T1000 (cell line): ENCODE data around the gene THAP3.
A peak's percentile ranks its signal among the peaks of the same experiment; 100 is the strongest.
"Not testable (repeated sequence)": the region's sequence is repeated elsewhere in the genome, so short reads cannot be mapped to it uniquely, and the experiment has no call there.

ENCODE experiments used
- DNase-seq: peaks from one replicate; lab custom pipeline; 2025; ENCODE audit warnings: mixed read lengths; lab: John Stamatoyannopoulos, UW

The THAP3 gene

DNA sequence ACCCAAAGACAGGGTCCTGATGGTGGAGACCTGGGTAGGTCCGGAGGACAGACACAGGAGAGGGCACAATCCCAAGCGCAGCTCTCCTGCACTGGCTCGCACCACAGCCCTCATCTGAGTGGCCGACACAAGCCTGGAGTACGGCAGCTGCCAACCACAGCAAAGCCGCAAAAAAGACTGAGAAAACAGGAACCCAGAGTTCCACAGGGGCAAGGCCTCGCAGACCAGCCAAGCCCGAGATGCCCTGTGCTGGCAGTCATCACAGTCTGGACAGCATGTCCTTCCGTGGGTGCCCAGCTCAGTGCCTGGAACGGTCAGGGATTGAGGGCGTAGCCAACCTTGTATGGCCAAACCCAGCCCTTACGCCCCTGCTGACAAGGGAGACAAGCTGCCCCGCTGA is 33.4 kb upstream of the THAP3 start:
- no peak for DNase-seq

DNA sequence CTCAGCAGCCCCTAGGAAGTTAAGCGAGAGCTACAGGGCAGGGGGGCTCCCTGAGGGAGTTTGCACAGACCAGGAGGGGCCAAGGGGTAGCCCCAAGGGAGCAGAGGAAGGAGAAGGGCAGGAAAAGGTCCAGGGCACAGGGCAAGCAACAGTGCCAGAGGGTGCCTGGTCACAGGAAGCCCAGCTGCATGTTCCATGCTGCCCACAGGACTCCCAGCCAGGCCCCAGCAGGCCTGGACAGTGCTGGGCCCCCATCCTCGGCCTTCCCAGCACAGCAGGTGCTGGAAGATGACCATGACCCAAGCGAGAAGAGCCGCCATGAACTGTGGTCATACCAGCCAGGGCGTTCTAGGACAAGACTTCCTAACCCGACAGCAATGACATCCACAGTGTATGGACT is 33.0 kb upstream of the THAP3 start:
- no peak for DNase-seq

DNA sequence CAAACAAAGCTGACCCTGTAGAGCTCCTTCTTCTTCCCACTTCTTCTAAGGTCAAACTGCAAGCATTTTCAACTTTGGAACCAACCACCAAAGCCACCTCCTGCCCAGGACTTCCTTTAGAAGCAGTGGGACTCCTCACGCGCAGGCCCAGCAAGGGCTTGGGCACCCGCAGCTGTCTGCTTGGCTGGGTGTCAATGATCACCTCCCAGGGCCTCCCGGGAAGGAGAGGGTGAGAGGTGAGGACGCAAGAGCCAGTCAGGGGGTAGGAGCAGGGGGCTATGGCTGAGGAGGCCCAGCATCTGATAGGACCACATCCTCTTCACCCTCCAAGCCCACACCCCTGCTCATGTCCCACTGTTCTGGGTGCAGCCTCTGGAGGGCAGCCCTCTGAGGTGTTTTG is 32.2 kb upstream of the THAP3 start:
- DNase-seq, result no peak

DNA sequence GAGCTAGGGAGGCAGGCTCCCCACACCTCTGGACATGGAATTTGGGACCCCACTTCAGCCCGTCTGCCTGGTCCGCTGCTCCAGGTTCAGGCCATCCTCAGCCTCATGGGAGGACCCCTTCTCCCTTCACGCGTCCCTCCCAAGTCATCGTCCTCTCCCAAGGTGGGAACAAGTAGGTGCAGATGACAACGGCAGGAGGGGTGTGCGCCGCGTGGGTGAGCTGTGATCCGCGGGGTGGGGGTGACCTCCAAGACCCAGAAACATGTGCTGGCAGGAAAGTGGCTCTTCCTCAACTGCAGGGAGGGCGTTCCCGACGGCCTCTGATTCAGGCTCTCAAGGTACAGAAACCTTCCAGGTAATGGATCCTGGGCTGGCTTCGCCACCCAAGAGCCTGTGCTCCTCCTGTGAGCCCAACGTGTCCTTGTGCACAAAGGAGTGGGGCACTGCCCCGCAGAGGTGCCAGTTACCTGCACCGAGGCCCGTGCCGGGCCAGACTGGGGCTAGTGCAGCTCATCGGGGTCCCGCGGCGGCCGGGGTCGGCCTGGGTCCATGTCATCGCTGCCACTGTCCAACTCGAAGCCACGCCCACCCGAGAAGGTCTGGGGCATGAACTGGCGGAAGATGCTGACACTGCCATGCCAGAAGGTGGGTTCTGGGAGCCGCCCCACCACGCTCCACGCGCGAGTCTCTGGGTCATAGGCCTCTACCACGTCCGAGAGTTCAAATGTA is 31.6 kb upstream of the THAP3 start:
- DNase-seq, result no peak

DNA sequence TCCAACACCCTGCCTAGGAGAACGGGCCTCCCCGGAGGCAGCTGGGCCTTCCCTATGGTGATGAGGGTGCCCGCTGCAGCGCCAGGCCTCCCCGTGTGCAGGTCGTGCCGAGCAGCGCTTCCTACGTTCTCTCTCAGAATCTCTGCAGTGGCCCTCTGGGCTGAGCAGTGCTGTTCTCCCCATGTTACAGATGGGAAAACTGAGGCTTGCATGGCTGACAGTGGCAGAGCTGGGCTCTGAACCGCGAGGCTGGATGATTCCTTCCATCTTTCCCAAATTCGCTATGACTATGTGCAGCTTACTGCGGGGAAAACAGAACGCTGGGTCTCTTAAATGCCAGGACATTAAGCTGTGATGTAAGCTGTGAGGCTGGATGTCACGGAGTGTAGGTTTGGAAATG is 30.9 kb upstream of the THAP3 start:
- DNase-seq, result no peak

DNA sequence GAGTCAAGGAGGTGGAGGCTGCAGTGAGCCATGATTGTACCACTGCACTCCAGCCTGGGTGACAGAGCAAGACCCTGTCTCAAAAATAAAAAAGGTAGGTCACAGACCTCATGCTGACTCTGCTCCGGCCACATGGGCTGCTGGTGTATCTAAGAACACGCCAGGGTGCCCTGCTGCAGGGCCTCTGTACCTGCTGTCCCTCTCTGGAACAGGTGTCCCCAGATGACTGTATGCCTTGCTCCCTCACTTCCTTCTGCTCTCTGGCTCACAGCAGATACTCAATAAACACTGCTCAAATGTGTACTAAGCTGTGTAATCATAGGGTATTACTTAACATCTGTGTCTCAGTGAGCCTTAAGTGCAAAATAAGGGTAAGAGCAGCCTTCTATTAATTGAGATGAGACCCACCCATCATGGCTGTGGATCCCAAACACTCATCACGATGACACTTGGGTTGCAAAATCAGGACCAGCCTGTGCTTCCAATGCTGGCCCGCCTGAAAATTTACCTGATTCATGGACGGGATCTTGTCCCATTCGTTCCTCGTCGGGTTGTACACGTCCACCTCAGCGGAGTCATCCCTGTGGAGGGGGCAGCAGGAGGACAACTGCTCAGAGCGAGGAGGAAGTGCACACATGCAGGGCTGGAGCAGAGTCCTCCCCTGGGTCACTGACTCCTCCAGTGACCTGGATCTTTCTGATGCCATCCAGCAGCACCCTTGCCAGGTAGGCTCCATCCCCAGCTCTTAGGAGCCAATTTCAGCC is 29.5 kb upstream of the THAP3 start:
- DNase-seq, result no peak

DNA sequence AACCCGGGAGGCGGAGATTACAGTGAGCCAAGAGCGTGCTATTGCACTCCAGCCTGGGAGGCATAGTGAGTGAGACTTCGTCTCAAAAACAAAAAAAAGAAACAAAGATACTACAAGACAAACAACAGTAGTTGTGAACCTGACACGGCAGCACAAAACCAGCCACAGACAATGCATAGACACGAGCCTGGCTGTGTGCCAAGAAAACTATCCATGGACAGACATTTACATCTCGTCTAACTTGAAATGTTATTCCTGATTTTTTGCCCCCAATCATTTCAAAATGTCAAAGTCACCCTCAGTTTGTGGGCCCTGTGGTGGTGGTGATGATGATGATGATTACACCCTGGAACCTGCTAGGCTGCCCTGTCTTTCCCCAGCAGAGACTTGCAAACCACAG is 28.3 kb upstream of the THAP3 start:
- no peak for DNase-seq

DNA sequence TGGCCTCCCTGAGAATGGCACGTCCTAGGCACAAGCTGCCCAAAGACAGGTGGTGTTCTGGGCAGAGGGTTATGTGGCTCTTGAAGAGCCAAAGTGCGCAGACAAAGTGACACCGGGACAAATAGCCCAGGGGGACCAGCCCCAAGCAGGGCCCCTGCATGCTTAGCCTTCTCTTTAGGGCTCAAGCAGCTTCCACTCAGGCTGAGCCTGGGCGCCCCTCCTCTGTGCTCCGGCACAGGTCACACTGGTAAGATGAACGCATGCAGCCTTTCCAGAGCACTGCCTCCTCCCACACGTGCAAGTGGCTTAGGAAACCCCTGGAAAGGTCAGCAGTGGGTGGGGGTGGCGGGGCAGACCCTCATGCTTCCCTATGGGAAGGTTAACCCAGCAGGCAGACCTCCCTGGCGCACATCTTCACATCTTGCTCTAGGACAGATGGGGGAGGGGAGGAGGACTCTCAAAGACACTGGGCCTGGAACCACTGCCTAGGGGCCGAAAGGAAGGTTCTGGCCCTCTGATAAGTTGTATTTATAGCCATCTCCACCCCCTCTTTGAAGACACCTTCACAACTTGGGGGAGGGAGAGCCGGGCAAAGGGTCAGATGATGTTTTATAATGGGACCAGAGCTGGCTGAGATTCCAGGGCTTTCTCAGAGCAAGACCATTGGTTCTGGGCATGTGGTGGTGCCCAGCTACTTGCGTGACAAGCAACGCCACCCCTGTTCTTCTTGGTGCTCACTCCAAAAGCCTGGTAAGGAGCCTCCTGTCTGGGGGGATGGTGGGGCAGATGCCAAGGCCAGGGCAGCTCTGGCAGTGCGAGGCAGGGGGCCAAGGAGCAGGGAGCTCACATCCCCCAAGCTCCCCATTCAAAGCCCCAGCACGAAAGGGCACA is 27.5 kb upstream of the THAP3 start:
- DNase-seq, result no peak

DNA sequence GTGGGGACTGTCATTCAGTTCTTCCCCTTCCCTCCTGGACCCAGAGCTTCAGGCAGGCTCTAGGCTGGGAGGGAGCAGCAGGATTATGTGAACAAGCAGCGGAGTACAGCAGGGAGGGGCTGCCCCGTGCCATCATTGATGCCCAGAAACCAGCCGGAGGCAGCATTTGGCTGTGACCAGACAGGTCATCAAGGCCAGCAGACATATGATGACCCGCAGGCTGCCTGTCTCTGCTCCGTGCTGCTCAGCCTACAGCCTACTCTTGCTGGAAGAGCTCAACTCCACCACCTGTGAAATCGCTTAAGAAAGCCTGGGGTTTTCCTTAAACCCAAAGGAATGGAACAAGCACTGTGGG is 26.9 kb upstream of the THAP3 start:
- DNase-seq, result no peak

DNA sequence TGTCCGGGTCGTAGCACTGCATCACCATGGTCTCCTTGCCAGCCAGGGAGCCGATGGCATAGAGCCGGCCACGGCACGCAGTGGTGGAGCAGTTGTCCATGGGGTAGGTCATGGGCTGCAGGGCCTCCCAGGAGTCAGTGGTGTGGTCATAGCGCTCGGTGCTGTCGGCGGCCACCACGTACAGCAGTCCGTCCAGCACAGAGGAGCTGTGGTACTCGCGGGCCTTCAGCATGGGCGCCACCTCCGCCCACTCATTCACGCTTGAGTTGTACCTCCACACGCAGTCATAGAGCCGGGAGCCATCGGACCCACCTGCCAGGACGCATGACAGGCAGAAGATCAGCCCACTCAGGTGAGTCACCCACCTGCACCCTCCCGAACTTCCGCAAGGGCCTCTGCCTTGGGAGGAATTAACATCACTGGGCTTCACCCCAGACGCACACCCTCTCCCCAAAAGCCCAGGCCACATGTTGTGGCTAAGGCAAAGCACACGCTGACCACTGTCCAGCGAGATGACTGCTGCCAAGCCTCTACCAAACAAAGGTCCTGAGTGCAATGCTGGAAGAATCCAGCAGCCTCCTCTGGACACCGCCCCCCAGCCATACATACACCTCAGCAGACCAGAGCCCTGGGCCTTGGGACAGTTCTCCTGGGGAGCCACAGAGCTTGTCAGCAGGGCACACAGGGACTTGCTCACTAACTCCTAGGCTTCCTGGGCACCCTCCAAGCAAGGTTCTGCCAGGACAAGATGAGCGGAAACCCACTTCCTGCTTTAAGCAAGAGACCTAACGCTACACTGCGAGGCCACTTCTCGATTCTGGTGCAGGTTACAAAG is 25.3 kb upstream of the THAP3 start:
- no peak for DNase-seq

DNA sequence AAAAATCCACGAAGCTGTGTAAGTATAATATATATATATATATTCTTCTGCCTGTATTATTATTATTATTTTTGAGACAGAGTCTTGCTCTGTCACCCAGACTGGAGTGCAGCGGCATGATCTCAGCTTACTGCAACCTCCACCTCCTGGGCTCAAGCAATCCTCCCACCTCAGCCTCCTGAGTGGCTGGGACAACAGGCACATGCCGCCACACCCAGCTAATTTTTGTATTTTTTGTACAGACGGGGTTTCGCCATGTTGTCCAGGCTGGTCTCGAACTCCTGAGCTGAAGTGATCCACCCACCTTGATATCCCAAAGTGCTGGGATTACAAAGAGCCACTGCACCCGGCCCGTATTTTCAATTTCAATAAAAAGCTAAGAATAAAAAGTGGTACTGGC is 24.7 kb upstream of the THAP3 start:
- not testable (repeated sequence) for DNase-seq

DNA sequence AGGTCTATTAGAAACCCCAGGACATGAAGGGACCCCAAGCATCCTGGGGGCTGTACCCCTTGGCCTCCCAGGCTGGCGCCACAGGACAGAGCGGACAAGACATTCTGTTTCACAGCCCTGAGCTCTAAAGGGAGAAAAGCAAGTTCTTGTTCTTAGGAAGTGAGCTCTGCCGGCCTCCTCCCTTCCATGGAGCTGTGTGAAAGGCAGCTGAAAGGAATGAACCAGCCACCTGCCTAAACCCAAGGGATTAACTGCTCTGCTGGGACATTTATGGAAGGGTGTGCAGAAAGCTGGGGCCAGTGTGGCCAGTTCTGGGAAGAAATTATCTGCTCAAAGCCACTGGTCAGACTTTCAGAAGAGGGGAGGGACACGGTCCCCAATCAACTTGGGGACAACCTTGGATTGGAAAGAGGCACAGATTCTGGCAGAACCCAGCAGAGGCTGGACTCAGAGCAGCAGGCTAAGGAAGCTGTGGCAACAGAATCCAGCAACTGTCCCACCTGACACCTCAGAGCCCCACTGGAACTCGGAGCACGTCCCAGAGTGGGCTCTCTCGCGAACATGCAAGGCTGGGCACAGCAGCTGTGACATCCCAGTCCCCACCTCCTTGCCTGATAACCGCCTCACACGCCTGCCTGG is 24.1 kb upstream of the THAP3 start:
- no peak for DNase-seq

DNA sequence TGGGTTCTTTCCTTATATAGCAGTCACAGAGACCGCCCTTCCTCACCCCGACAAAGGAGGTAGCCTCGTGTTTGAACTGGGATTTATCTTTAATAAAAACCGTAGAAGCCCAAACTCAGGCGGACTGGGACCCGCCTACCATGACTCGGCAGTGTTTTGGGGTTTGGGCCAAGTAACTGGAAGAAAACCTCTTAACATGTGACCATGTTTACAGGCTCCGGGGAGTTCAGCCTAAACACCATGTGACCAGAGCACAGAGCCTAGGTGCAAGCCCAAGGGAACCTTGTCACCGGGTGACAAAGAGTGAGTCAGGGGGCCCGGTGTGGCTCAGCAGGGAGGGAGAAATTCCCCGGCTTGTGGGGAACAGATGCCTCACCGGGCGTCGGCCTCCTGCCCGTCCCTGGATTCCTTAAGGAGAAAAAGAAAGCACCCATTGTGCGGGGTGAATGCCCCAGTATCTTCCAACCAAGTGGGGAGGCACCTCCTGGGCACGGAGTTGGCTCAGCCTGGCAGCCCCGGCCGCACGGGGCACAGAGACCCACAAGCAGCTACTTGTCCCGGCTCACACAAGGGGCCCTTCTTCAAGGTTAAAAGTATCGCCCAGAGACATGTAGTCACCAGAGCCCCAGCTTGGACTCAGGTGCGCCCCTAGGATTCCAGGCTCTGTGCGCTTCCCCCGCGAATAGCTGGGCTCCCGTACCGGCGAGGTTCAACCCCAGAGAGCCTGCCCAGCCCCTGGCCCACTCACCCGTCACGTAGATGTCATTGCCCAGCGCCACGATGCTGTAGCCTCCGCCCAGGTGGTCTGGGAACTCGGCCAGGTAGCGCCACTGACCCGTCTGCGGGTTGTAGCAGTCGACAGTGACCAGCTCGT is 23.4 kb upstream of the THAP3 start:
- DNase-seq, result peak; percentile 90

DNA sequence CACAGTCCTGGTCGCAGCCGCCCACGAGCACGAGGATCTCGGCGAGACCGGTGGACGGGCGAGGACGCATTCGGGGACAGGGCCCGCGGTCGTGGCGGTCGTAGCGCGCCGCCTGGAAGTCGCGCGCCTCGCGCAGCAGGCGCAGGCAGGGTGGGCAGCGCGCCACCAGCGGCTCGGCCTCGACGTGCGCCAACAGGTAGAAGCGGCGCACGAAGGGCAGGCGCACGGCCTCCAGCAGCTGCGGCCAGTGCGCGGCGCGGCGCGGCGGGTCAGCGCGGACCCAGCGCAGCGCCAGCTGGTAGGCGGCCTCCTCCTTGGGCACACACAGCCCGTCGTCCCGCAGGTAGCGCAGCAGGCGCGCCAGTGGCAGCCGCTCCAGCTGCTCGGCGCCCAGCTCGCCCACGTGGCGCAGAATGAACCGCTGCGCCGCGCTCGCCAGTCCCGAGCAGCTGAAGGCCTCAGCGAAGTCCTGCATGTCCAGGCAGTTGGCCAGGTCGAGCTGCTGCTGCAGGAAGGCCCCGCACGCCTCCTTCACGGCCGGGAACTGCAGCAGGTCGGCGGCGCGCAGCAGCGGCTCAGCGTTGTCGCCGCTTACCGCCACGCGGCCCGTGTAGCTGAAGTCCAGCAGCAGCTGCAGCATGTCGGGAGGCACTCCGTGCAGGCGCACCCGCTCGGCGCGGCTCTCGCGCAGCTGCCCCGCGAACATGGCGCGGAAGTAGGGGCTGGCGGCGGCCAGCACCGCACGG is 22.6 kb upstream of the THAP3 start:
- DNase-seq, result no peak

DNA sequence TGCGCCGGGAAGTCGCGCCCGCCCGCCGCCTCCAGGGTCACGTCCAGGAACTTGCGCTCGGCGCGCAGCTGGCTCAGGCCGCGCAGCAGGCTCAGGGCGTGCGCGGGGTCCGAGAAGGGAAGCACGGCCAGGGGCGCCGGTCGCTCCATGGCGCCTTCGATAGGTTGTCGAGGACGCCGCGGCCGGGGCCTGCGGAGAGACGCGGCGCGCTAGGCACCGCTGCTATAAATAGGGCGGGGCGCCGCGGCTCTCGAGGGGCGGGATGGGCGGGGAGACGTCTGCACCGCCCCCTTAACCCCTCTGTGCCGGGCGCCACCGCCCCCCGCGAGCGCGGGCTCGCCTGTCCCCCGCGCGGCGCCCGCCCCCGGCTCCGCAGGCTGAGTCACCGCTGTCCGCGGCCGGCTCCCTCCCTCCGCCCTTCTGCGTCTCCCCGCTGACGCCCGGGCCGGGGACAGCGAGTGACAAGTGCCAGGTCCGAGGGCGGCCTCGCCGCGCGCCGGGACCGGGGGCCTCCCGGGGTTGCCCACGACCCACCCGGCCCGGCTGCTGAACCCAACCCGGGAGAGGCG is 21.9 kb upstream of the THAP3 start, which contains the start of gene KLHL21:
Gene KLHL21 (minus strand): TSS at position 201 of the 569 bp plus-strand sequence. CDS start 52 bp downstream, at position 149.
- peak; percentile 86 for DNase-seq

DNA sequence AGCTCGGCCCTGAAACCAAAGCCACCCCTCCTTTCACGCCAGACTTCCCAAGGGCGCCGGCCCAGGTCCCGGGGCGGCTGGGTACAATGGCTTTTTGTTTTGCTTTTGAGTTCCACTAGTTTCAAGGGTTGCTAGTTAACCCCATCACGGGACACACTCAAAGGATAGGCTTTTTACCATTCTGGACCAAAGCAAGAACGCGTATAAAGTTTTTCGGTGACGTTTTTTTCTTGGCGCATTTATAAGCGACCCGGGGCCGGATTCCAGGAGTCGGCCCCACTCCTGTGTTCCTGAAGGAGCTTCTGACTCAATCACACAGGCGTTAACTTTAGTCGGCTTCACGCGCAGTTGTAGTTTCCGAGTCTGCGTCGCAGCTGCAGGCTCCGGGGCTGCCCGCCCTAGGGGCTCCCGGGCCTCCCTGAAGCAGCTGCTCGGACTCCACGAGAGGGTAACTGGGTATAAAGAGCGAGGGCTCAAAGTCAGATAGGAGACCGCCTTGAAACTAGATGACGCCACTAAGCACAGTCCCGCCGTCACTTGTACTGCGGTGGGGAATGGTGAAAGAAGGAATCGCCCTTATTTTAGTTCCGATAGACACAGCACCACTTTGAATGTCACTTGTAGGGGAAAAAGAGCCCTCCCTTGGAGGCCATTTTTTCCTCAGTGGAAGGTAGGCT is 21.3 kb upstream of the THAP3 start:
- DNase-seq, result peak; percentile 60

DNA sequence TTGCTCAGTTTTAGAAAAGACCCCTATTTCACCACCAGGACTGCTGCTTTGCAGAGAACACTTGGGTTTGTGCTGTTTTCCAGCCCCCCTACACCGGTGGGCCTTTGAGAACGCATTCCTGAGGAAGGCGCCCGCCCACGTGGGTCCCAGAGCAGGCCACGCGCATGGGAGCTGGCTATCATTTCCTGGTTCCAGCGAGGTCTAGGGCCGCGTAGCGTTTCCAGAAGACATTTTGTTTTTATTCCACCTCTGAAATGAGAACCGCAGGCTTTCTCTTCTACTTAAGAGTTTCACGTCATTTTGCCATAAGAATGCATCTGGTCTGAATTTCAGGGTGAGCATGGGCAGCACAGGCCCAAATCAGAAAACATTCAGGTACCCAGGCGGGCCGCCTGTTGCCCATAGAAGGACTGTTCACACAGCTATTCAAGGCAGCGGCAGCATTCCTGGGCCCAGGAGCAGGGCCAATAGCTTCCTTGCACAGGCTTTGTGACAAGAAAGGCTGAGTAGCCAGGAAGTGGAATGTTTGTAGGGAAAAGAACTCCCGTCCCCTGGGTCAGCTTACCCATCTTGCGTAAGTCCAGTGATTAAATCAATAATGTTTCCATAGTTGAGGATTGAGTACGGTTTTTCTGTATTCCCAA is 20.6 kb upstream of the THAP3 start:
- no peak for DNase-seq
